SK-N-SH (cell line): ENCODE measurements around the gene COL2A1. TPM values are rescaled to one million over a fixed set of nuclear protein-coding genes. Genes with fewer than 3 reads are reported as not detected.

ENCODE experiments used
- CTCF ChIA-PET: fragments of 300-600, 350-600 bp; formaldehyde crosslinking; extraction: SDS; loops from one replicate; lab custom pipeline; 2021; lab: Yijun Ruan, JAX
- POLR2A ChIA-PET: fragments of 350-600 bp; sonication (Branson Sonifier 250); formaldehyde crosslinking; extraction: SDS; loops from one replicate; lab custom pipeline; 2020; ENCODE audit warnings: antibody characterized with exemption, inconsistent platforms; lab: Yijun Ruan, JAX
- DNase-seq: peaks from one replicate; pipeline ENCODE4 v3.0.0; 2012
- H2AFZ ChIP-seq: fragments of 200-600 bp; sonication (generic); 2 replicates; pipeline ENCODE4 v1.8.1; 2016; ENCODE audit warnings: antibody characterized with exemption, mild to moderate bottlenecking, low read depth
- H3F3A ChIP-seq: fragments of 200-600 bp; sonication (generic); replicated peaks from 2 replicates; pipeline ENCODE3; 2016; ENCODE audit warnings: antibody characterized with exemption, mild to moderate bottlenecking; ENCODE audit not compliant: insufficient read depth
- H3K27ac ChIP-seq, 2 experiments: fragments of 200-500 bp in 1 of 2; fragments of 200-600 bp in 1 of 2; sonication (Bioruptor generic) in 1 of 2; sonication (generic), shearing (Covaris generic) in 1 of 2; 2 replicates each; pipeline versions ENCODE4 v1.5.1 to v1.6.1; 2014 to 2016; ENCODE audit warnings: low read depth in 2 of 2, inconsistent platforms in 1 of 2, low read length in 1 of 2, mild to moderate bottlenecking in 1 of 2, mixed read lengths in 1 of 2
- H3K27me3 ChIP-seq: fragments of 200-600 bp; sonication (generic), shearing (Covaris generic); 2 replicates; pipeline ENCODE4 v1.6.1; 2016; ENCODE audit warnings: mixed run types; ENCODE audit not compliant: insufficient read depth
- H3K36me3 ChIP-seq, 2 experiments: fragments of 200-500 bp in 1 of 2; fragments of 200-600 bp in 1 of 2; sonication (Bioruptor generic) in 1 of 2; sonication (generic) in 1 of 2; replicated peaks in 1 of 2; 2 replicates each; pipeline versions ENCODE3 to v1.5.1; 2014 to 2016; ENCODE audit warnings: low read length in 1 of 2, mild to moderate bottlenecking in 1 of 2; ENCODE audit not compliant: insufficient read depth in 2 of 2, control insufficient read depth in 1 of 2
- H3K4me1 ChIP-seq, 2 experiments: fragments of 200-500 bp in 1 of 2; fragments of 200-600 bp in 1 of 2; sonication (Bioruptor generic) in 1 of 2; sonication (generic), shearing (Covaris generic) in 1 of 2; 2 replicates each; pipeline versions ENCODE4 v1.5.1 to v1.6.1; 2014 to 2016; ENCODE audit warnings: low read depth in 1 of 2, low read length in 1 of 2, mixed run types in 1 of 2; ENCODE audit not compliant: insufficient read depth in 2 of 2, control insufficient read depth in 1 of 2
- H3K4me2 ChIP-seq: fragments of 200-600 bp; sonication (generic), shearing (Covaris generic); 2 replicates; pipeline ENCODE4 v1.6.1; 2017; ENCODE audit warnings: mixed run types
- H3K4me3 ChIP-seq, 2 experiments: fragments of 200-500 bp in 1 of 2; fragments of 200-600 bp in 1 of 2; sonication (Bioruptor generic) in 1 of 2; sonication (generic), shearing (Covaris generic) in 1 of 2; 2 replicates each; pipeline versions ENCODE4 v1.5.1 to v1.8.1; 2014 to 2016; ENCODE audit warnings: low read depth in 2 of 2, inconsistent platforms in 1 of 2, low read length in 1 of 2, mild to moderate bottlenecking in 1 of 2, mixed read lengths in 1 of 2, moderate library complexity in 1 of 2
- H3K79me2 ChIP-seq: fragments of 200-600 bp; sonication (generic); 2 replicates; pipeline ENCODE4 v1.8.1; 2017; ENCODE audit warnings: mild to moderate bottlenecking; ENCODE audit not compliant: insufficient read depth
- H3K9ac ChIP-seq: fragments of 200-600 bp; sonication (generic); 2 replicates; pipeline ENCODE4 v1.6.1; 2017; ENCODE audit warnings: mixed run types
- H3K9me2 ChIP-seq: fragments of 200-600 bp; sonication (generic); 2 replicates; pipeline ENCODE4 v1.6.1; 2017; ENCODE audit warnings: mixed run types
- H3K9me3 ChIP-seq: fragments of 200-600 bp; sonication (generic); 2 replicates; pipeline ENCODE4 v1.6.1; 2017; ENCODE audit warnings: mixed run types, mild to moderate bottlenecking, moderate library complexity
- H4K20me1 ChIP-seq: fragments of 200-600 bp; sonication (generic); 2 replicates; pipeline ENCODE4 v1.6.1; 2017; ENCODE audit warnings: mild to moderate bottlenecking, mixed run types; ENCODE audit not compliant: insufficient read depth
- FOXM1 ChIP-seq: IDR thresholded peaks from 2 replicates; pipeline ENCODE4 v1.4.0; 2012; ENCODE audit warnings: low read depth, mild to moderate bottlenecking
- GABPA ChIP-seq: IDR thresholded peaks from 2 replicates; pipeline ENCODE4 v1.4.0; 2012; ENCODE audit warnings: low read depth, mild to moderate bottlenecking
- GATA2 ChIP-seq: sonication (generic); formaldehyde crosslinking; IDR thresholded peaks from 2 replicates; pipeline ENCODE4 v1.5.0; 2020; ENCODE audit warnings: mild to moderate bottlenecking, missing genetic modification reagents
- MEF2A ChIP-seq: IDR thresholded peaks from 2 replicates; pipeline ENCODE4 v1.4.0; 2012; ENCODE audit warnings: low read depth, borderline replicate concordance
- NFIC ChIP-seq: IDR thresholded peaks from 2 replicates; pipeline ENCODE4 v1.4.0; 2012; ENCODE audit warnings: borderline replicate concordance
- RAD21 ChIP-seq: IDR thresholded peaks from 2 replicates; pipeline ENCODE4 v1.6.1; 2012; ENCODE audit warnings: mild to moderate bottlenecking, low read length
- RFX5 ChIP-seq: IDR thresholded peaks from 2 replicates; pipeline ENCODE4 v1.6.1; 2012; ENCODE audit warnings: mild to moderate bottlenecking, improper control_type of control experiment, low read length
- SIN3A ChIP-seq: IDR thresholded peaks from 2 replicates; pipeline ENCODE4 v1.6.1; 2012; ENCODE audit warnings: low read depth, mild to moderate bottlenecking, low read length, moderate library complexity, borderline replicate concordance
- TAF1 ChIP-seq: IDR thresholded peaks from 2 replicates; pipeline ENCODE4 v1.6.1; 2012; ENCODE audit warnings: low read depth, mild to moderate bottlenecking, low read length, moderate library complexity, borderline replicate concordance
- TEAD4 ChIP-seq: IDR thresholded peaks from 2 replicates; pipeline ENCODE4 v1.4.0; 2012; ENCODE audit warnings: mild to moderate bottlenecking, borderline replicate concordance; ENCODE audit not compliant: insufficient read depth
- WGBS: methylation state at CpG from one replicate; pipeline ENCODE4 v1.1.6; 2017; ENCODE audit warnings: low lambda C conversion rate; 5-methylcytosine and 5-hydroxymethylcytosine counted together
- polyA plus RNA-seq, 3 experiments: library from polyadenylated mRNA; depleted of rRNA; stranded (reverse); fragments of >200 nt; gene quantifications; 2 replicates each; pipeline ENCODE4 v1.2.3, GENCODE V29; 2012
- TF ChIP-seq, protein P1 (sequence below): IDR thresholded peaks from 2 replicates; pipeline ENCODE4 v1.4.0; 2012; ENCODE audit warnings: low read depth, borderline replicate concordance
- TF ChIP-seq, protein P2 (sequence below): fragments of 200-600 bp; sonication (generic); IDR thresholded peaks from 2 replicates; pipeline ENCODE4 v1.6.1; 2017; ENCODE audit warnings: antibody characterized with exemption, mild to moderate bottlenecking, moderate library complexity
- TF ChIP-seq, protein P3 (sequence below): fragments of 150-350 bp; IDR thresholded peaks from 2 replicates; pipeline ENCODE4 v1.6.1; 2016; ENCODE audit warnings: mild to moderate bottlenecking, low read depth, low read length

COL2A1 gene
- polyA plus RNA-seq, 1 of the 3 experiments (the other 2 are of a cell fraction) = 0.02 TPM

DNA sequence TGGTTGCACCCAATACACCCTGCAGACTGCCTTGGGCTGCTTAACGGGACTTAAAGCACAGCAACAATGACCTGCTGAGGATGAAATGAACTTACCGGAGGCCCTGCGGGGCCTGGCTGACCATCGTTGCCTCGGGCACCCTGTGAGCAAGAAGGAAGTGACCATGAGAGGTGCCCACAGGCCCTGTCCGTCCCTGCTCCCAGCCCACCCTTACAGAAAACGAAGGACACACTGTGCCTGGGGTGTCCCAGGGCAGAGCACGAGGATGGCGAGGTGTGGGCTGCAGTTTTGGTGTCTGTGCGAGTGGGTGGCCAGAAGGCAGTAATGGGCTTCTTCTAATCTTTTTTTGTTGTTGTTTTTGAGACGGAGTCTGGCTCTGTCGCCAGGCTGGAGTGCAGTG lies 14.6 kb downstream of the COL2A1 start:
- H3K27ac ChIP-seq = no peak overlapping the region
- no peak overlapping the region for H2AFZ ChIP-seq
- peaks cover 0 to 43% of the 10 kb centered on the region in 2 experiments; a peak in 2 of 4 replicates for H3K4me1 ChIP-seq
- ChIA-PET CTCF (interaction anchor here (0.8 to 3.1 kb wide), 2 partner anchors 26 to 39 kb away, joined by 3 to 11 read pairs; partner anchors contain the start of gene TMEM106C), POLR2A (no interaction called here)
- no peak overlapping the region for H3K9ac ChIP-seq
- H3K79me2 ChIP-seq = no peaks in the 10 kb centered on the region
- no peak overlapping the region for H3K4me3 ChIP-seq
- no peak for TF ChIP-seq TAF1
- H3F3A ChIP-seq = no peaks in the 10 kb centered on the region
- H3K27me3 ChIP-seq = peaks cover 9% of the 10 kb centered on the region
- H3K9me3 ChIP-seq = no peaks in the 10 kb centered on the region
- WGBS = 69% methylated on average over 12 of the region's 12 CpGs
- H3K4me2 ChIP-seq = no peak overlapping the region
- no peaks in the 10 kb centered on the region for H3K36me3 ChIP-seq
- H4K20me1 ChIP-seq = no peaks in the 10 kb centered on the region
- DNase-seq = no peak
- no peaks in the 10 kb centered on the region for H3K9me2 ChIP-seq

DNA sequence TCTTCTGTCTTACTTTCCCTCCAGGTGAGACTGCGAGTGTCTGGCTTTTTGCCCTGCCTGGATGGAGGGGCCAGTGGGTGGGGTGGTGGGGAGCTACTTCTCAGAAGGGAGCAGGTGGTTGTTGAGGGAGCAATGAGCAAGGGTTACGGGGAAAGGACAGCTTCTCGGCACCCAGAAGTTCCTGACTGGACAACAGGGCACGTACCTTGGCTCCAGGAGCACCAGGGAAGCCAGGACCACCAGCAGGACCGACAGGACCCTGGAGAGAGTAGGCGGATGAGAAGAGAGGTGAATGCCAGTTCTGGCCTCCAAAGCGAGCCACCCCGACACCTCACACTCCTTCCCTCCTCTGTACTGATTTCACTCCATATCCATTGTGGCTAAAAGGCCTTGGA lies 15.3 kb downstream of the COL2A1 start:
- CTCF ChIA-PET = interaction anchor here (3.1 kb wide), 1 partner anchor 26 kb away, joined by 11 read pairs; the partner anchor contains the start of gene TMEM106C
- Histone ChIP-seq H3K79me2 (no peaks in the 10 kb centered on the region), H4K20me1 (no peaks in the 10 kb centered on the region), H3F3A (no peaks in the 10 kb centered on the region), H3K4me2 (no peak overlapping the region), H3K9me2 (no peaks in the 10 kb centered on the region), H3K9ac (no peak overlapping the region), H3K4me1 (peaks cover 0 to 43% of the 10 kb centered on the region in 2 experiments; a peak in 2 of 4 replicates), H3K9me3 (no peaks in the 10 kb centered on the region), H3K27me3 (peaks cover 3% of the 10 kb centered on the region; the same call in 1 of the 2 replicates), H3K36me3 (no peaks in the 10 kb centered on the region), H3K4me3 (no peak overlapping the region), H3K27ac (no peak overlapping the region), H2AFZ (no peak overlapping the region)
- no peak for TF ChIP-seq GABPA
- TF ChIP-seq MEF2A = no peak
- TF ChIP-seq RAD21 = no peak
- TF ChIP-seq, protein P1, sequence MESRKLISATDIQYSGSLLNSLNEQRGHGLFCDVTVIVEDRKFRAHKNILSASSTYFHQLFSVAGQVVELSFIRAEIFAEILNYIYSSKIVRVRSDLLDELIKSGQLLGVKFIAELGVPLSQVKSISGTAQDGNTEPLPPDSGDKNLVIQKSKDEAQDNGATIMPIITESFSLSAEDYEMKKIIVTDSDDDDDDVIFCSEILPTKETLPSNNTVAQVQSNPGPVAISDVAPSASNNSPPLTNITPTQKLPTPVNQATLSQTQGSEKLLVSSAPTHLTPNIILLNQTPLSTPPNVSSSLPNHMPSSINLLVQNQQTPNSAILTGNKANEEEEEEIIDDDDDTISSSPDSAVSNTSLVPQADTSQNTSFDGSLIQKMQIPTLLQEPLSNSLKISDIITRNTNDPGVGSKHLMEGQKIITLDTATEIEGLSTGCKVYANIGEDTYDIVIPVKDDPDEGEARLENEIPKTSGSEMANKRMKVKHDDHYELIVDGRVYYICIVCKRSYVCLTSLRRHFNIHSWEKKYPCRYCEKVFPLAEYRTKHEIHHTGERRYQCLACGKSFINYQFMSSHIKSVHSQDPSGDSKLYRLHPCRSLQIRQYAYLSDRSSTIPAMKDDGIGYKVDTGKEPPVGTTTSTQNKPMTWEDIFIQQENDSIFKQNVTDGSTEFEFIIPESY = no peak
- TF ChIP-seq NFIC = no peak
- no peak for TF ChIP-seq TEAD4
- TF ChIP-seq, protein P2, sequence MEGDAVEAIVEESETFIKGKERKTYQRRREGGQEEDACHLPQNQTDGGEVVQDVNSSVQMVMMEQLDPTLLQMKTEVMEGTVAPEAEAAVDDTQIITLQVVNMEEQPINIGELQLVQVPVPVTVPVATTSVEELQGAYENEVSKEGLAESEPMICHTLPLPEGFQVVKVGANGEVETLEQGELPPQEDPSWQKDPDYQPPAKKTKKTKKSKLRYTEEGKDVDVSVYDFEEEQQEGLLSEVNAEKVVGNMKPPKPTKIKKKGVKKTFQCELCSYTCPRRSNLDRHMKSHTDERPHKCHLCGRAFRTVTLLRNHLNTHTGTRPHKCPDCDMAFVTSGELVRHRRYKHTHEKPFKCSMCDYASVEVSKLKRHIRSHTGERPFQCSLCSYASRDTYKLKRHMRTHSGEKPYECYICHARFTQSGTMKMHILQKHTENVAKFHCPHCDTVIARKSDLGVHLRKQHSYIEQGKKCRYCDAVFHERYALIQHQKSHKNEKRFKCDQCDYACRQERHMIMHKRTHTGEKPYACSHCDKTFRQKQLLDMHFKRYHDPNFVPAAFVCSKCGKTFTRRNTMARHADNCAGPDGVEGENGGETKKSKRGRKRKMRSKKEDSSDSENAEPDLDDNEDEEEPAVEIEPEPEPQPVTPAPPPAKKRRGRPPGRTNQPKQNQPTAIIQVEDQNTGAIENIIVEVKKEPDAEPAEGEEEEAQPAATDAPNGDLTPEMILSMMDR = no peak
- no peak for TF ChIP-seq RFX5
- no peak for TF ChIP-seq FOXM1
- TF ChIP-seq, protein P3, sequence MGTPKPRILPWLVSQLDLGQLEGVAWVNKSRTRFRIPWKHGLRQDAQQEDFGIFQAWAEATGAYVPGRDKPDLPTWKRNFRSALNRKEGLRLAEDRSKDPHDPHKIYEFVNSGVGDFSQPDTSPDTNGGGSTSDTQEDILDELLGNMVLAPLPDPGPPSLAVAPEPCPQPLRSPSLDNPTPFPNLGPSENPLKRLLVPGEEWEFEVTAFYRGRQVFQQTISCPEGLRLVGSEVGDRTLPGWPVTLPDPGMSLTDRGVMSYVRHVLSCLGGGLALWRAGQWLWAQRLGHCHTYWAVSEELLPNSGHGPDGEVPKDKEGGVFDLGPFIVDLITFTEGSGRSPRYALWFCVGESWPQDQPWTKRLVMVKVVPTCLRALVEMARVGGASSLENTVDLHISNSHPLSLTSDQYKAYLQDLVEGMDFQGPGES = no peak
- TF ChIP-seq SIN3A = no peak
- TF ChIP-seq GATA2 (CRISPR knock-in tag) = no peak
- POLR2A ChIA-PET = no interaction called here
- DNase-seq = no peak
- 85% methylated on average over 8 of the region's 8 CpGs for WGBS
